Stimulated activated naive CD4-positive, alpha-beta T cell (primary cell): ENCODE data around the gene CSRP2.

Source experiments
- DNase-seq, 6 experiments: peaks; one replicate each; lab custom pipeline; 2025; lab: John Stamatoyannopoulos, UW

Gene CSRP2

GRCh38 chr12:76891609-76892008 lies 12.8 kb upstream of the CSRP2 start:
- DNase-seq = no peak

- DNase-seq = peak in 1 of 6 experiments; percentile 5
Observed at GRCh38 chr12:76890151-76891143, 11.6 kb upstream of the CSRP2 start.

- DNase-seq = no peak
Observed at GRCh38 chr12:76888775-76889174, 10.0 kb upstream of the CSRP2 start.

GRCh38 chr12:76883811-76884210 lies 5.0 kb upstream of the CSRP2 start:
- DNase-seq = no peak

GRCh38 chr12:76883151-76883550 lies 4.3 kb upstream of the CSRP2 start:
- DNase-seq = no peak

- no peak for DNase-seq
Observed at GRCh38 chr12:76882367-76882766, 3.5 kb upstream of the CSRP2 start.

- no peak for DNase-seq
Observed at GRCh38 chr12:76881142-76881541, 2.3 kb upstream of the CSRP2 start.

- no peak for DNase-seq
Observed at GRCh38 chr12:76880519-76881023, 1.8 kb upstream of the CSRP2 start.

GRCh38 chr12:76879710-76880518 lies 1.1 kb upstream of the CSRP2 start:
- DNase-seq = no peak

GRCh38 chr12:76878099-76878898 lies 520 bp downstream of the CSRP2 start:
- DNase-seq = peak in 1 of 6 experiments; percentile 50

GRCh38 chr12:76876696-76877229 lies 2.1 kb downstream of the CSRP2 start:
- no peak for DNase-seq

- DNase-seq = no peak
Observed at GRCh38 chr12:76874491-76875190, 4.2 kb downstream of the CSRP2 start.

GRCh38 chr12:76874027-76874426 lies 4.8 kb downstream of the CSRP2 start:
- no peak for DNase-seq

GRCh38 chr12:76872415-76872814 lies 6.4 kb downstream of the CSRP2 start:
- no peak for DNase-seq

GRCh38 chr12:76871742-76872141 lies 7.1 kb downstream of the CSRP2 start:
- no peak for DNase-seq

- DNase-seq = no peak
Observed at GRCh38 chr12:76871082-76871481, 7.7 kb downstream of the CSRP2 start.

GRCh38 chr12:76866726-76867125 lies 12.1 kb downstream of the CSRP2 start:
- DNase-seq = no peak

GRCh38 chr12:76866151-76866567 lies 12.7 kb downstream of the CSRP2 start:
- DNase-seq = no peak

GRCh38 chr12:76864791-76865400 lies 13.9 kb downstream of the CSRP2 start:
- DNase-seq = no peak

GRCh38 chr12:76863837-76864236 lies 15.0 kb downstream of the CSRP2 start:
- DNase-seq = no peak
